Stimulated activated CD4-positive, alpha-beta T cell treated with anti-CD3 and anti-CD28 coated beads, Interleukin-4, amount 100 ng/mL, for 48 hours (primary cell): ENCODE data around the gene SVEP1.

Experiments
- DNase-seq, 2 donors: peaks; one replicate each; pipeline ENCODE4 v3.0.0-alpha.2; 2020; ENCODE audit warnings: low read depth in 2 of 2

The SVEP1 gene

DNA sequence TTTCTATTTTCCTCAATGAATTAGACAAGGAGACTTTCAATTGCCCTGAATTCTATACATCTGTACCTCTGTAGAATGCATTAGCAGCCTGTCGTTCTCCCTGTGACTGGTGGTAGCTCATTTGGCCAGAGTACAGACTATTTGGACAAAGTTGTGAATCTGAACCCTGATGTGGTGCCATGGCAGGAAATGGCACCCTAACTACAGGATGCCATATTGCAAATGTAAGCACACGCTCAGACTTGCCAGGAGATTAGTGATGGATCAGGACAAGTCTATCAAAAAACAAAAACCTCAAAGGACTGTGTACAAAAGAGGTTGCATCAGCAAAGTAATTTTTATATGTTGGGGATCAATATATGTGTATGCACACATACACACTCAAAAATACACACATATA, 58.3 kb downstream of the SVEP1 start:
- DNase-seq = no peak

DNA sequence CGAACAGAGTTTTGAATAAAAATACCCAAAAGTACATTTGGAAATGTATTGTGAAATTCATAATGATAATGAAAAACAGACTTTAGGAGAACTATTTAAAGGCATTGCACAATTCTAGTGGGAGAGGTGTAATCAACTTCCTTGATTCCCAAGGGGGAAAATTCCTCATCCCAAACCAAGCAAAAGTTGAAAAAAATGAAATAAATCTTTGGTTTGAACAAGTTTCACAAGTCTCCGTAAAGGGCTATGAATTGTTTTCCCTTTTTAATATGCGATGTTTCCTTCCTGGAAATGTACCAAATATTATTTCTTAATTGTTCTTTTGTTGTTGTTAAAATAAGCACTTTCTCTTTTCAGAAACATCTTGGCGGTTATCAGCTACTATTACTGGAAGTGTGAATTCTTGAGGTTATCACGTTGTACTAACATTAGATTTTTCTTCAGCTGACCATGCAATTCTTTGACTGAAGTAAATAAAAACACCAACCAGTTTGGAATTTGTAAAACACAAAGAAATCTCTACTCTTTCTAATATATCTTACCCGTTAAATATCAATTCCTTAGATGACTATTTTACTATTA, 59.3 kb downstream of the SVEP1 start:
- no peak for DNase-seq

DNA sequence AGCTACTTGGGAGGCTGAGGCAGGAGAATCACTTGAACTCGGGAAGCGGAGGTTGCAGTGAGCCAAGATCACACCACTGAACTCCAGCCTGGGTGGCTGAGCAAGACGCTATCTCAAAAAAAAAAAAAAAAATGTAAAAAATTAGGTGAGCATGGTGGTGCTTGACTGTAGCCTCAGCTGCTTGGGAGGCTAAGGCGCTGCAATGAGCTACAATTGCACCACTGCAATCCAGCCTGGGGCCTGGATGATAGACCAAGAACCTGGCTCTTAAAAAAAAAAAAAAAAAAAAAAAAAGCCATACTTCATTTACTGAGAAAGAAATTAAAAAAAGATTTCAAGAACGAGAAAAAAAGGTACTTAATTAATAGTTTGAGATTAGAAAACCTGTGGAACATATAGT, 62.1 kb downstream of the SVEP1 start:
- no peak for DNase-seq

DNA sequence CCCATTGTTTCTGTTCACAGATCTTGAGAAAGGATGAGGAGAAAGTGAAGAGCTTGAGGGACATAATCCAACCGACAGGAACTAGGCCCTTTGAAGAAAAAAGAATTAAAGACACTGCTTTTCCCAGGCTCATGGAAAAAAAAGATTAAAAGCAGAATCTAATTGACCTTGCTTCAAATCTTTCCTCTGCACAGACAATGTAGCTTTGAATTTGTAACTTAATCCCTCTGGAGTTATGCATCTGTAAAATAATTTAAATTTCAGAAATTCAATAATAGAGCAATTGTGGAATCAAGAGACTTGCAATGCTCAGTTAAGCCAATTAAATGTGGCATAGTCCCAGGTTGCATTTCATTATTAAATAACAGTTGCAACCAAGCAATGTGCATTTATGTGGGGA, 64.6 kb downstream of the SVEP1 start:
- DNase-seq = no peak

DNA sequence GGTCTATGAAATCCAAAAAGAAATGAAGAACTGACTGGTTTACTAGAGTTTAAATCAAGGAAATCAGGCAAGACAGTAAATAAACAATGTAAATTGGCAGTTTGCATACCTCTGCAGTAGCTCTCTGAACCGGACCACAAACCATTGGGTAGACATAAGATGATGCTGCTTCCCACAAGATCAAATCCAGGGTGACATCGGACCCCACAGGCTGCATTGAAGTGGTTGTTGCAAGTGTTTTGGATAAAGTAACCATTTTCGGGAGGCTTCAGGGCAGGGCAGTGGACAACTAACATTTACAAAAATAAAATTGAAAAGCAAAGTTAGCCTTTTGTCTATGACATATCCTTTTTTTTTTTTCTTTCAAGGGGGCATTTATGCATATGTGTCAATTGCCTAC, 66.7 kb downstream of the SVEP1 start:
- no peak for DNase-seq

DNA sequence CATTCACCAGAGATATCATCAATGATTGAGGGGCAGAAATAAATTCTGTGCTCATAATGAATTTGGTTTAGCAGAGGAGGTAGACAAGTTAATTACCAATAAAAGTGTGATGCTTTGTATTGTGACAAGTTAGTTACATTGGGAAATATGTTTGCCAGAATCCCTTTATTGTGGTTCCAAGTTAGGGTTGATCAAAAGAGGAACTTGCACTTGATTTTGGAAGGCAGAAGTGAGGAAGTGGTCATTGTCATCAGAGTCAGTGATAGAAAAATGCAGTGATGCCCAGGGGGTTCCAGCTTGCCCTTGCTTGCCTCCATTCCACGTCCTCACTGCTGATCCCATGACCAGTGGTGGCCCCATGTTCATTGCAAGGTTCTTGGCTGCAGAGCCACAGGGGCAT, 69.7 kb downstream of the SVEP1 start:
- no peak for DNase-seq

DNA sequence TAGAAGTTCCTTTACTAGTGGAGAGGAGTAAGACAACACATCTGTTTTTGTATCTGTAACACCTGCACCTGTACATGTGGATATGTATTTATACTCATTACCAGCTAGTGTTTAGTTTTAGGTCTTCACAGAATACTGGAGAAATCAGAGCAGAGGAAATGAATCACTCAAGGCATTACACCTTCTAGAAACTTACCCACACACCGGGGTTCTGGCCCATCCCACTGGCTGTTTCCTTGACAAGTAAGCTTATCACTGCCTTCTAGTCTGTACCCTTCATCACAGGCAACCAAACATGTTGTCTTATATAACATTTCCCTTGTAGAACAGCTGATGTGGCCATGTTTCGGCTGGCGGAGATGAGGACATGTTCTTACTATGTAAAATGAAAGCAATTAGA, 76.7 kb downstream of the SVEP1 start:
- DNase-seq = no peak

DNA sequence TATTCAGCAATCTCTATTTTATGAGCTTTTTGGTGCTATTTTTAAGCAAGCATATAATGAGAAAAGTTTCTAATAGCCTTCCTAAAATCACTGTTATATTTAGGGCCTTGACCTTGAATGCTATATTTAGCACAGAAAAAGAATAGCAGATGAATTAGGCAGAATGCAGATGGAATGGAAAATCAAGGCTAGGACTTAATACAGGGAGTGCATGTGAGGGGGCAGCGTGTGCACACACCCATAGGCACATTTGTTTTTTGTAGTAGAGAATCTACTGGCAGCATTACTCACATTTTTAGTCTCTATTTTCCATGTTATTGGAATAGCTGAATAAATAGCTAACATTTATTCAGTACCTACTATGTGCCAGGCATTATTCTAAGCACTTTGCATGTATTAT, 79.9 kb downstream of the SVEP1 start:
- DNase-seq = no peak

DNA sequence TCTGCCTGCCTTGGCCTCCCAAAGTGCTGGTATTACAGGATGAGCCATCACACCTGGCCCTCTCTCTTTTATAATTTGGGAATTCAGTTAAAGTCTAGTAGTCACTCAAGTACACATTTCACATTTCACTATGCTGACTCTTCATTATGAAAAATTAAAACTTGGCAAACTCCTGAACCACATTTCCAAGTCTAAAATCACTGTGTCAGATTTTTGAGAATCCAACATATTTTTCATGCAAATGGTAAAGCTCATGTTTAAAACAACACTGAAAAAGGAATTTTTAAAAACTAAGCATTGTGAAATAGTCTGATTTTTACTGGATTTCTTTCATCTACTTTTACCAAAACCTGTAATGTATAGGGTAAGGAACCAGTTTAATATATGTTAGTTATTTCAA, 92.3 kb downstream of the SVEP1 start:
- no peak for DNase-seq

DNA sequence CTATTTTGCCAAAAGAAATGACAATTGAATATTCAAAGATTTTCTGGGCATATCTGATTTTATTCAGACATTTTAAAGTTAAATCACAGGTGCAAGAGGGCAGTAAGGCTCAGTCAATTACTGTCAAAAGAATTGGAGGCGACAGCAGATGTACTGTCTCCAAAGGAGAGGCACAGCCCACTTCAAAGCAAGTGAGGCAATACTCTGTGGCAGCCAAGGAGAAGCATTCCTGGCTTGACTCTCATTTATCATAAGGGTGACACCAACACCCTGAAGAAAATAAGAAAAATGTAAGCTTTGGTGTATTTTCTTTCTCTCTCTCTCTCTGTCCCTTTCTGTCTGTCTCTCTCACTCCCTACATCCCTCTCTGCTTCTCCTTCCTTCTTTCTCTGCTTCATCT, 93.3 kb downstream of the SVEP1 start:
- DNase-seq = no peak

DNA sequence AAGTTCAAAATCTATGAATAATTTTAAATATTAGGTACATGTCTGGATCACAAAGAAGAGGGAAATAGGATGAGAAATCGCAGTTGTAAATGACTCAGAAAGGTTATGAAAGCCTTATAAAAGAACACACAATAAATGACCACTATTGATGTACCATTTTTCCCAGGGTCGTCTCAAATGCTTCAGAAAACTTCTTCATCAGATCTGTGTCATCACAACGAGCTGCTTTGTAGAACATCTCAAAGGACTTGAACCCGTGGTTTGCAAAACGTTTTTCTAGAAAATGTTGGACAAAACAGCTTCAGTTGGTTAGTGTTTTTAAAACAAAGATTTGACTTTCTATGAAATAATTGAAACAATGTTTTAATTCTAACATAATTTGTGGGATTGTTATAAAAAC, 100.1 kb downstream of the SVEP1 start:
- DNase-seq = no peak

DNA sequence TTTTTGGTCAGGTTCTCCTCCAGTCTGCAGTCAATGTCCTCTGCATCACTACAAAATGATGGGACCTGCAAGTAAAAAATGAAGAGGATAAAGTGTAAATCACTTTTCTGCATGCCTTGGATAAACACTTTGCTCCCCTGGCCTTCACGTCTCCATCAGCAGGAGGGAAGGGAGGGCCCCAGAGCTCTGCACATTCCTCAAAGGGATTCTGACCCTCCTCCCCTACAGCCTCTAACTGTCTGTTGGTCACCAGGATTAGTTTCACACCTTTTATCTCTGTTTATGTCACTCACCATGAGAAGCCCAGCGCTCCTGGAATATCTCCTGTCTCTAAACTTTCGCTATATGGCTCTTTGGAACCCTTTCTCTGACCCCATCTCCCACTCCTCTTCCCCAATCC, 103.3 kb downstream of the SVEP1 start:
- DNase-seq = no peak

DNA sequence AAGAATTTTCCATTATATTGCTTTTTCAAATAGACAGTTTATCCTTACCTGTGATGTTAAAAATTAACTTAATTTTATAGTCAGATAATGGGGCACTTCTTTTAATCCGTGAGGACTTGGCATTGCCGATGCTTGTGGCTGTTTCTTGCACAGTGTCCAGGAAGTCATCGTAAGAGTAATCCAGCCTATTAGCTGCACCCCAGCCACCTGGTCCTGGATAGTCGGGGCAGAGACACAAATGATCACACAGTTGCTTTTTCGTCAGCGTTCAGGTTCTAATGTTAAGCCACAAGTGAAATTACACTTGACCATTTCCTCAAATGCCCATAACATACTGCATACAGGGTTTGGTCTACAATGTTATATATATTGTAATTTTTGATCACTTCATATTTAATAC, 107.4 kb downstream of the SVEP1 start:
- DNase-seq = no peak

DNA sequence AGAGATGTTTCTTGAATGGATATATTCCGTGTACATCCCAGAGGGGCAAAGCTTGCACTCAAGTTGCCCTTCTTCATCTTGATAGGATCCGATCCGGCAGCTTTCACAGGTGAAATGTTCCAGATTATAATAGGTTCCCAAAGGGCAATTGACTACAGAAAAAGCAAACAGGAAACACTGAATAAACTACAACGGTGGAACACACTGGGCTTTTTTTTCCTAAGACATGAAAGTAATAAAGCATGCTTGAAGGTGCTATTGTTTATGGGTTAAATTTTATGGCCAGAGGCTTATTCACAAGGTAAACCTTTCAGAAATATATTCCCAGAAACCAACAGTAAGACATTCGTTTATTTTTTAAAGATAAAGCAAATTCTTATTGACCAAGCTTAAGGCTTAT, 110.6 kb downstream of the SVEP1 start:
- DNase-seq = no peak

DNA sequence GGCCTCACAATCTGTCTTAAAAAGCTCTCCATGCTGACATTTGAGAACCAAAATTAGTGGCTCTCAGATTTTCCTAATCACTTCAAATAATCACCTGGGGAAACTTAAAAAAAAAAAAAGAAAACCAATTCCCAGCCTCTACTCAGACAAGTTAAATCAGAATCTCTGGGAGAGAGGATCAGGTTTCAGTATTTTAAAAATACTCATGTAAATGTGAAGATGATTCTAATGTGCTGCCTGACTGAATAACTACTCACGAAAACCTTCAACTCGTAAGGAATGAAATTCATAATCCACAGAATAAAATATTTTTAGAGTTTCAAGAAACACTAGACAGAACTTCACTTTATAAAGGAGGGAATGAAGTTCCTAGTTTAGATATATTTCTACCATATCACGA, 114.4 kb downstream of the SVEP1 start:
- DNase-seq = no peak

DNA sequence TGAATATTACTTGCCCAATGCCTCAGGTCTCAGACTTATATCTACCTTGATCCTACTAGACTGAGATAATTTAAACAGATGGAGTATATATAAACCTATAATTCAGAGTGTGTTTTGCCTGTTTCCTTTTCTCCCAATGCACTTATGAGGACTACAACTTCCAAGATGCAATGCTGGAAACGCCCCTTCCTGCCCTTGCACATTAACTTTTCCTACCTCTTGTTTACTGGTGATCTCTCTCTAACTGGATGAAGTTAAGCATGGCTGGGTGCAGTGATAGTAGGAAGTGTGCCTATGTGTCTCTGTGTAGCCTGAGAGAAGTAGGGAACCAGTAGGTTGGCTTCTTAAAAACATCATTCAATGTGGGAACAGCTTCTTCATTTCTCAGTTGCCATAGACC, 115.2 kb downstream of the SVEP1 start:
- DNase-seq = no peak

DNA sequence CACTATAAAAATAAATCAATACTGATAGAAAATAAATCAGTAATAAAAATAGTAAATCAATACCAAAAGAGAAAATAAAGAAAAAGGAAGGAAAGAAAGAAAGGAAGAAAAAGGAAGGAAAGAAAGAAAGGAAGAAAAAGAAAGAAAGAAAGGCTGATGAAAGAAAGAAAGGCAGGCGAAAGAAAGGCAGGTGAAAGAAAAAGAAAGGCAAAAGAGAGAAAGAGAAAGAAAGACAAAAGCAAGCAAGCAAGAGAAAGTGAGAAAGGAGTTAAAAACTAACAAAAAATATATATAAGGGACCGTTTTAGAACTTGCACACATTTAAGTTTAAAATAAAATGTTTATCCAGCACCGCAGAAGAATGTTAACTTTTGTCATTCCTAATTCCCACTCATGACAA, 116.0 kb downstream of the SVEP1 start:
- no peak for DNase-seq

DNA sequence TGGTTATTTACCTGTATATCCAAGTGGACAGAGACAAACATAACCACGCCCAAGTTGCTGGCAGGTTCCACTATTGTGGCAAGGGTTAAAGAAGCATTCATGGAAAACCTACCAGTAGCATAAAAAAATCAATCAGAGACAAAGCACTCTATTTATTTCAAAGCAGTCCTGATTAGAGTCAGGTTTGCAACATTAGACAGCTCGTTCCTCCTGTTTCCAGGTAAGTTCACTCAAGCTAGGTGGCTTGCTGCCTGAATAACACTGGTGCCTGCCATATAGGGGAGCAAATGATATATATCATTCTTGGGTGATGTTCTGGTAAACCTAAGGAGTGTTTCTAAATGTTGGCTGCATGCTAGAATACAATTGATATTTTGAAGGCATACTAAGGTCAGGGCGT, 122.3 kb downstream of the SVEP1 start:
- DNase-seq = no peak

DNA sequence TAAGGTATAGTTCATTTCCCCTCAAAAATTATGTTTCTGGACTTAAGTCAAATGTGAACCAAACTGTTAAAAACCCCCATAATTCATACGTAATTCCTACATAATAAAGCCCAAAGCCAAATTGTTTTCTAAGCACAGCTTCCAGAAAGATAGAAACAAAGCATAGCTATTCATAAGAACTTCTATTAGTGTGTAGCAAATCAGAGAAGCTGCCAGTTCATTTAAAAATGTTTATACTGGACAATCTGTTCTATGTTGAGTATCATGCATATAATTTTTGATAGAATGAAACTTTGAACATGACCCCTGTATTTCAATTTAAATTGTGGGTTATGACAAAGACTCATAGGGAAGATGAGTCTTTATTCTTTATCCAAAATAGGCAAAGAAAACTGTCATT, 122.9 kb downstream of the SVEP1 start:
- no peak for DNase-seq

DNA sequence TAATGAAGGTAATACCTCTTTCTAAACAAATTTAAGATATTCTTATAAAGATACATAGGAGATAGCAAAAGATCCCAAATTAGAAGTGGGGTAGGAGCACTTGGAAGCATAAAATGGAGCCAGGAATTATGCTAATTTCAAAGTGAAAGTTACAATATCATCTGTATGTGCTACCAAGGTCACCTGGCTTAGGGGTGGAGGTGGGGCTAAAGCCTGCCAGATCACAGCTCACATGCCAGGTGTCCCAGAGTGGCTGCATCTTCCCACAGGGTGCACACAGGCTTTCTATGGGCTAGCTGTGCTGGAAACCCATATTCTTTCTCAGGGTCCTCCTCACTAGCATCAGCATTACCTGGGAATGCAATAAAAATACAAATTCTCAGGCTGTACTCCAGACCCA, 123.7 kb downstream of the SVEP1 start:
- DNase-seq = no peak

DNA sequence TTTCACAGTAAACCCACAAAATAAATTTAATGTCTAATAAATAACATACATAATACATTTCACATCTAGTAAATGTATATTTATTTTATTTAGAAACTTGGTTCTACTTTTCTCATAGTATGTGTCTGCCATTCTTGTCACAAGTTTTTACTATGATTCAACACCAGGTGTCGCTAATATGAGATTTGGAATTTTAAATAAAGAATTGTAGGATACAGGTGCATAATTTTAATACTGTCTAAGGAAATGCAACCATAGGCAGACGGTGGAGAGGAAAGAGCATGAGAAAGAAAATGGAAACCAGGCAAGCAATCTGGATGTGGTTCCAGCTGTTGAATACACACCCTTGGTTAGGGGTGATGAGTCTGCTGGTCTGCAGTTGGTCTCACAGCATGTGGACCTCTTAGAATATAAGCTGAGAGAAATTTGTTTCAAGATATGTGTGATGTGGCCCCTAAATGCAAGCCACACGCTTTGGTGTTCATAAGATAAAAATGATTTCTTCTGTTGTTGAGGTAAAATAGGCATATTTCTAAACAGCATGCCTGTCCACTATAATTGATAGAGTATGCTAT, 127.2 kb downstream of the SVEP1 start:
- DNase-seq = no peak

DNA sequence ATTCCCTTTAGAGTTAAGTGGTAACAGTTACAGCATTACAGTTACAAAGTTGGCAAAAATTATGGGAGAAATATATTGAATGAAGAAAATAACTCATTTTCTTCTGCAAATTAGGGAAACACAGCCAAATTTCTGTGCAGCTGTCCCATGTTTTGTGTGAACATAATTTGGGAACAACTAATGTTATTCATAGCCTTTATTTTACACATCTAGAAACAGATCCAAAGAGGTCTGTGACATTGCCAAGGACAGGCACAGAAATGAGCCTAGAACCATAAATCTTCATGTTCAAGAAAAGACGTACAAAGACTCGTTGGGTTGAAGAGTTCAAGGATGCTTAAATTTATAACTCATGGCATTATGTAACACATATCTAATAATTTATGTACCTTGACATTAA, 127.8 kb downstream of the SVEP1 start:
- no peak for DNase-seq

DNA sequence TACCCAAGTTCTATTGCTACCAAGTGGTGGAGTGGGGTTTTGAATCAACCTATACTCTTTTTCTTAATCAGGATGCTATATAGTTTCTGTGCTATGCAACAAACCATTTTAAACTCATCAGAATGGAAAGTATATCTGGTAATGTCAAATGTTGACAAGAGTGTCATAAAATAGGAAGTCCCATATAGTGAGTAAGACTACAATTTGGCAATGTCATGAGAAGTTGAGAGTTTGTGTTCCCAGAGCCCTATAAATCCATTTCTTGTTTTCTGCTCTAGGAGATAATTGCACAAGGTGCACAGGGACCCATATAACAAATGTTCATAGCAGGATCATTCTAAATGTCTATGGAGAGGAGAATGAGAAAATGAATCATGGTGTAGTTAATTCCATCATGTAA, 132.1 kb downstream of the SVEP1 start:
- DNase-seq = no peak

DNA sequence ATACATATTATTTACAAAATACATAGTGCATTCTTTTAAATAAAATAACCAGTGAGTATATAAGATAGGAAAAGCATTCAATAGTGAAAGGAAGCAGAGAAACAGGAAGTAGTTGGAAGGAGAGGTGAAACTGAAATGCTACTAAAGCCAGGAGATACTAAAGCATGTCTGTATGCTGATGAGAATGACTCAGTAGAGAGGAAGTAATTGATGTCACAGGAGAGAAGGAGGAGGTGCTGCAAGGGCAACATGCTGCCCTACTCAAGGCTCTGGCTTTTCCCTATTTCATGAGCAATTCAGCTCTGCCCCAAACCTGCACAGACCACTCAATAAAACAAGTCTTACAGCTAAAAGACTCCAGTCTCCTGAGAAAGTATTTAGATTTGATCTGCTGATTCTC, 133.4 kb downstream of the SVEP1 start:
- DNase-seq = no peak
